Brain microvascular endothelial cell (primary cell): Measurements from ENCODE around the gene TMEM8B.

Experiments used
- DNase-seq: peaks from one replicate; pipeline ENCODE4 v3.0.0-alpha.2; 2020
- H3K27ac ChIP-seq: fragments of 250-450 bp; sonication (Bioruptor Pico); 2 replicates; pipeline ENCODE4 v1.5.1; 2020; ENCODE audit warnings: mild to moderate bottlenecking, moderate library complexity
- H3K27me3 ChIP-seq: fragments of 250-450 bp; sonication (Bioruptor Pico); replicated peaks from 2 replicates; pipeline ENCODE4 v1.5.1; 2020; ENCODE audit warnings: mild to moderate bottlenecking
- H3K36me3 ChIP-seq: fragments of 250-450 bp; sonication (Bioruptor Pico); replicated peaks from 2 replicates; pipeline ENCODE4 v1.5.1; 2020; ENCODE audit warnings: mild to moderate bottlenecking
- H3K4me3 ChIP-seq: 2 replicates; pipeline ENCODE4 v1.5.1; 2011; ENCODE audit warnings: low read depth, mild to moderate bottlenecking, control low read depth, low read length, moderate library complexity
- CTCF ChIP-seq: IDR thresholded peaks from 2 replicates; pipeline ENCODE4 v1.5.1; 2011; ENCODE audit warnings: low read depth, mild to moderate bottlenecking, moderate library complexity, low read length, control low read depth, inconsistent platforms; ENCODE audit errors: missing control alignments
- in situ Hi-C: cut with HindIII; loops from 2 replicates; pipeline ENCODE4 v1.10.0; 2017; ENCODE audit warnings: low sequenced_read_pairs, low pct_ligation_motif_present

The TMEM8B gene

GRCh38 chr9:35907711-35908503 lies 78.9 kb downstream of the TMEM8B start:
- Histone ChIP-seq H3K4me3 (peak overlapping the region; percentile 17), H3K27ac (peak overlapping the region; percentile 71), H3K27me3 (no peaks in the 10 kb centered on the region), H3K36me3 (no peaks in the 10 kb centered on the region)
- TF ChIP-seq CTCF: peak; percentile 12
- peak; percentile 65 for DNase-seq
- in situ Hi-C loops: no loop called here

GRCh38 chr9:35908504-35909125 lies 79.6 kb downstream of the TMEM8B start:
- Histone ChIP-seq H3K36me3 (no peaks in the 10 kb centered on the region), H3K27ac (peak overlapping the region; percentile 71), H3K4me3 (no peak overlapping the region), H3K27me3 (no peaks in the 10 kb centered on the region)
- no peak for TF ChIP-seq CTCF
- in situ Hi-C loops: no loop called here
- DNase-seq: no peak

DNA sequence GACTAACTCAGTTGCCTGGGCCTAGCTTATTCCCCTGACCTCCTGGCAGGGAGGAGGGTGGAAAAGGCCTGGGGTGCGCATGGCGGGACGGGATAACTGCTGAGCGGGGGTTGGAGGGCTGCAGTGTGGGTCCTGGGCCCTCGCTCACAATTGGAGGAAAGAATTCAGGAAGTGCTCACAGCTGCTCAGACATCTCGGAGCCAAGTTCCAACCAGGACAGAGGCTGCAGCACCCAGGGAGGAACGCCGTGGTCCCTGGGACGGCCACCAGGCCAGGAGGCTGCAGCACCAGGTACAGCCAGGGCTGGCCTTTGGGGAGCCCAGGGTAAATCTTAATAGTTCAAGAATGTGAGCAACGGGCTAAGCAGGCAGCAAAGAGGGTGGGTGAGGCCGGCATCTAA lies 80.2 kb downstream of the TMEM8B start, which contains the start of gene SPAAR:
TSS of gene SPAAR (plus strand) at position 217 of the 400 bp plus-strand sequence. CDS start 974 bp downstream, outside the sequence.
- no peak within 1 kb of the TSS for H3K4me3 ChIP-seq
- no peak for DNase-seq
- no peak for TF ChIP-seq CTCF
- peak within 1 kb of the TSS; percentile 71 for H3K27ac ChIP-seq
- no peaks in the 10 kb centered on the region for H3K27me3 ChIP-seq
- in situ Hi-C loops: no loop called here
- H3K36me3 ChIP-seq: no peaks in the 10 kb centered on the region

DNA sequence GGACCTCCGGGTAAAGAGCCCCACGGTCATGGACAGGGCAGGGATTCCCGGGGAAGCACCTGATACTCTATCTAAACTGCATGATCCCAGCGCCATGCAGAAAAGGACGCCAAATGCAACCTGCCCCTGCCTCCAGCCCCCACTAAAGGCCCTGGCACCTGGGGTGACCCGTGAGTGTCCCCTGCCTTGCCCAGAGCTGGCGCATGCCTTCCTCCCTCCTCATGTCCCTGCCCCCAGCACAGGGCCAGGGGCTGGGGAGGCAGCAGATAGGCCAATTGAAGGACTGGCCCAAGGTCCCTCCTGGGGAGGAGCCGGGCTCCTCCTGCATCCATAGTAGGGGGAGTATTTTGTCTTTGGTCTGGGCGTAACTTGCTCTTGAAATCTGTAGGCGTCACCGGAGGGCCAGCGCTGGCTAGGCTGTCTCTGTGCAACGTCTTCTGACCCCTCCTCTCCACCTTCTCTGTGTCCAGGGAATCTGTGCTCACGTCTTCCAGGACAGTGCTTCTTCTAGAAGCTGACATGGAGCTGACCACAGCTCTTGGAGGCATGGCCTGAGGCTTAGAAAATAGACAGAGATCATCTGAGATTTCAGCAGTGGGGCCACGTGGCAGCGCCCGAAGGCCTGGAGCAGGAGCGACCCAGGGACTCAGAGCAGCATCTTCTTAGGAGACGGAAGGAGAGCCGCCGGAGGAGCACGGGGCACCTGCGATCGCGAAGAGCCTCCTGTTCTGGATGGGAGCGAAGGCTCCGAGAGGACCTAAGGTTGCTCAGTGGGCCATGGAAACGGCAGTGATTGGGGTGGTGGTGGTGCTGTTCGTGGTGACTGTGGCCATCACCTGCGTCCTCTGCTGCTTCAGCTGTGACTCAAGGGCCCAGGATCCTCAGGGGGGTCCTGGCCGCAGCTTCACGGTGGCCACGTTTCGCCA lies 80.9 kb downstream of the TMEM8B start:
- H3K4me3 ChIP-seq: no peak overlapping the region
- DNase-seq: no peak
- no peak overlapping the region for H3K27ac ChIP-seq
- no peaks in the 10 kb centered on the region for H3K36me3 ChIP-seq
- H3K27me3 ChIP-seq: no peaks in the 10 kb centered on the region
- in situ Hi-C loops: no loop called here
- TF ChIP-seq CTCF: no peak

GRCh38 chr9:35910613-35911359 lies 81.8 kb downstream of the TMEM8B start:
- TF ChIP-seq CTCF: peak; percentile 81
- Histone ChIP-seq H3K27me3 (no peaks in the 10 kb centered on the region), H3K4me3 (no peak overlapping the region), H3K27ac (no peak overlapping the region), H3K36me3 (no peaks in the 10 kb centered on the region)
- DNase-seq: peak; percentile 65
- in situ Hi-C loops: no loop called here
